HEK293 (cell line): Measurements from ENCODE around the gene OR2AK2.
"Not testable (repeated sequence)": the region's sequence is repeated elsewhere in the genome, so short reads cannot be mapped to it uniquely, and the experiment has no call there.

Source experiments
- CTCF ChIA-PET: fragments of 350-600 bp; formaldehyde crosslinking; extraction: SDS; loops from one replicate; lab custom pipeline; 2021; ENCODE audit warnings: antibody characterized with exemption; lab: Yijun Ruan, JAX
- POLR2A ChIA-PET: fragments of 300-600 bp; formaldehyde crosslinking; extraction: SDS; loops from one replicate; lab custom pipeline; 2020; ENCODE audit warnings: antibody characterized with exemption, inconsistent platforms; lab: Yijun Ruan, JAX
- H3K27ac ChIP-seq: fragments of 200-500 bp; sonication (Bioruptor generic); 2 replicates; pipeline ENCODE4 v1.5.1; 2014; ENCODE audit warnings: low read depth, low read length, control low read depth, inconsistent platforms; ENCODE audit errors: extremely low read depth
- H3K36me3 ChIP-seq, 2 experiments: fragments of 200-500 bp in 1 of 2; sonication (Bioruptor generic) in 1 of 2; 1 replicate in 1 of 2; 2 replicates in 1 of 2; pipeline ENCODE4 v1.5.1; 2014 to 2017; ENCODE audit warnings: inconsistent platforms in 2 of 2, low read length in 2 of 2; ENCODE audit not compliant: control insufficient read depth in 2 of 2, insufficient read depth in 1 of 2
- H3K4me1 ChIP-seq: fragments of 200-500 bp; sonication (Bioruptor generic); 2 replicates; pipeline ENCODE4 v1.5.1; 2014; ENCODE audit warnings: mild to moderate bottlenecking, low read length, inconsistent platforms; ENCODE audit not compliant: control insufficient read depth, insufficient read depth
- H3K4me3 ChIP-seq: 2 replicates; pipeline ENCODE4 v1.5.1; 2011; ENCODE audit warnings: low read depth, mild to moderate bottlenecking, control low read depth, low read length, moderate library complexity
- H3K9me3 ChIP-seq: fragments of 200-500 bp; sonication (Bioruptor generic); 2 replicates; pipeline ENCODE4 v1.5.1; 2014; ENCODE audit warnings: low read depth, low read length, inconsistent platforms; ENCODE audit not compliant: control insufficient read depth, insufficient read depth
- AEBP2 ChIP-seq: fragments of 450-650 bp; formaldehyde crosslinking; IDR thresholded peaks from 2 replicates; pipeline ENCODE4 v1.5.1; 2016; ENCODE audit warnings: missing biosample characterization, missing genetic modification characterization, borderline replicate concordance
- CTCF ChIP-seq: fragments of 450-650 bp; formaldehyde crosslinking; IDR thresholded peaks from 2 replicates; pipeline ENCODE4 v1.5.1; 2016; ENCODE audit warnings: missing biosample characterization, missing genetic modification characterization
- GLIS1 ChIP-seq: fragments of 450-650 bp; formaldehyde crosslinking; IDR thresholded peaks from 2 replicates; pipeline ENCODE4 v1.5.1; 2016; ENCODE audit warnings: missing biosample characterization, missing genetic modification characterization
- HOXD13 ChIP-seq: sonication (generic); formaldehyde crosslinking; IDR thresholded peaks from 2 replicates; pipeline ENCODE4 v1.8.0; 2022; ENCODE audit warnings: missing genetic modification reagents, borderline replicate concordance
- KLF1 ChIP-seq: fragments of 450-650 bp; formaldehyde crosslinking; IDR thresholded peaks from 2 replicates; pipeline ENCODE4 v1.5.1; 2016; ENCODE audit warnings: missing biosample characterization, missing genetic modification characterization
- MYNN ChIP-seq: fragments of 450-650 bp; formaldehyde crosslinking; IDR thresholded peaks from 2 replicates; pipeline ENCODE4 v1.5.1; 2016; ENCODE audit warnings: missing biosample characterization, missing genetic modification characterization, borderline replicate concordance
- SP2 ChIP-seq: fragments of 450-650 bp; formaldehyde crosslinking; IDR thresholded peaks from 2 replicates; pipeline ENCODE4 v1.5.1; 2016; ENCODE audit warnings: missing biosample characterization, missing genetic modification characterization
- ZBTB20 ChIP-seq: fragments of 450-650 bp; formaldehyde crosslinking; IDR thresholded peaks from 2 replicates; pipeline ENCODE4 v1.5.1; 2016; ENCODE audit warnings: missing biosample characterization, missing genetic modification characterization
- ZBTB21 ChIP-seq: fragments of 450-650 bp; formaldehyde crosslinking; IDR thresholded peaks from 2 replicates; pipeline ENCODE4 v1.5.1; 2017; ENCODE audit warnings: missing biosample characterization, missing genetic modification characterization
- ZBTB26 ChIP-seq: fragments of 450-650 bp; formaldehyde crosslinking; optimal IDR thresholded peaks from 2 replicates; pipeline ENCODE3; 2016; ENCODE audit warnings: missing biosample characterization, mild to moderate bottlenecking, missing genetic modification characterization
- ZBTB8A ChIP-seq: fragments of 450-650 bp; formaldehyde crosslinking; IDR thresholded peaks from 2 replicates; pipeline ENCODE4 v1.5.1; 2016; ENCODE audit warnings: missing biosample characterization, missing genetic modification characterization
- ZIC2 ChIP-seq: fragments of 450-650 bp; formaldehyde crosslinking; IDR thresholded peaks from 2 replicates; pipeline ENCODE4 v1.5.1; 2016; ENCODE audit warnings: missing biosample characterization, missing genetic modification characterization
- ZNF112 ChIP-seq: fragments of 450-650 bp; formaldehyde crosslinking; IDR thresholded peaks from 2 replicates; pipeline ENCODE4 v1.5.0; 2017; ENCODE audit warnings: missing biosample characterization, missing genetic modification characterization
- ZNF23 ChIP-seq: fragments of 450-650 bp; formaldehyde crosslinking; IDR thresholded peaks from 2 replicates; pipeline ENCODE4 v1.5.1; 2016; ENCODE audit warnings: missing biosample characterization, missing genetic modification characterization, borderline replicate concordance
- ZNF302 ChIP-seq: fragments of 450-650 bp; formaldehyde crosslinking; IDR thresholded peaks from 2 replicates; pipeline ENCODE4 v1.5.1; 2016; ENCODE audit warnings: missing biosample characterization, missing genetic modification characterization, low read depth
- ZNF335 ChIP-seq: fragments of 450-650 bp; formaldehyde crosslinking; conservative IDR thresholded peaks from 2 replicates; pipeline ENCODE4 v1.5.1; 2016; ENCODE audit warnings: missing biosample characterization, missing genetic modification characterization
- ZNF341 ChIP-seq: fragments of 450-650 bp; formaldehyde crosslinking; IDR thresholded peaks from 2 replicates; pipeline ENCODE4; 2016; ENCODE audit warnings: low read depth, missing biosample characterization, missing genetic modification characterization
- ZNF354C ChIP-seq: fragments of 450-650 bp; formaldehyde crosslinking; IDR thresholded peaks from 2 replicates; pipeline ENCODE4 v1.5.1; 2016; ENCODE audit warnings: missing biosample characterization, missing genetic modification characterization, low read depth, borderline replicate concordance
- ZNF366 ChIP-seq: fragments of 450-650 bp; formaldehyde crosslinking; conservative IDR thresholded peaks from 2 replicates; pipeline ENCODE4 v1.5.1; 2016; ENCODE audit warnings: missing biosample characterization, missing genetic modification characterization
- ZNF37A ChIP-seq: fragments of 450-650 bp; IDR thresholded peaks from 2 replicates; pipeline ENCODE4 v1.5.1; 2018; ENCODE audit warnings: missing biosample characterization, missing genetic modification characterization
- ZNF423 ChIP-seq: fragments of 450-650 bp; formaldehyde crosslinking; IDR thresholded peaks from 2 replicates; pipeline ENCODE4 v1.5.1; 2016; ENCODE audit warnings: missing biosample characterization, missing genetic modification characterization
- ZNF514 ChIP-seq: fragments of 450-650 bp; formaldehyde crosslinking; IDR thresholded peaks from 2 replicates; pipeline ENCODE4 v1.5.1; 2016; ENCODE audit warnings: missing biosample characterization, missing genetic modification characterization
- ZNF555 ChIP-seq: fragments of 450-650 bp; formaldehyde crosslinking; conservative IDR thresholded peaks from 2 replicates; pipeline ENCODE4 v1.5.1; 2017; ENCODE audit warnings: missing biosample characterization, mild to moderate bottlenecking, missing genetic modification characterization, inconsistent platforms
- ZNF580 ChIP-seq: fragments of 450-650 bp; formaldehyde crosslinking; IDR thresholded peaks from 2 replicates; pipeline ENCODE4 v1.5.1; 2016; ENCODE audit warnings: missing biosample characterization, missing genetic modification characterization
- ZNF600 ChIP-seq: fragments of 450-650 bp; formaldehyde crosslinking; IDR thresholded peaks from 2 replicates; pipeline ENCODE4 v1.5.1; 2016; ENCODE audit warnings: missing biosample characterization, missing genetic modification characterization
- ZNF654 ChIP-seq: fragments of 450-650 bp; formaldehyde crosslinking; IDR thresholded peaks from 2 replicates; pipeline ENCODE4 v1.5.1; 2016; ENCODE audit warnings: low read depth, missing biosample characterization, missing genetic modification characterization
- ZNF660 ChIP-seq: fragments of 450-650 bp; IDR thresholded peaks from 2 replicates; pipeline ENCODE4 v1.5.1; 2018; ENCODE audit warnings: missing biosample characterization, mild to moderate bottlenecking, missing genetic modification characterization
- ZNF677 ChIP-seq: fragments of 450-650 bp; IDR thresholded peaks from 2 replicates; pipeline ENCODE4 v1.5.0; 2018; ENCODE audit warnings: missing biosample characterization, mild to moderate bottlenecking, missing genetic modification characterization, moderate library complexity

OR2AK2 gene

GRCh38 chr1:247936415-247936814 is 28.6 kb upstream of the OR2AK2 start:
- Histone ChIP-seq H3K27ac (no peak overlapping the region), H3K36me3 (no peaks in the 10 kb centered on the region), H3K9me3 (no peaks in the 10 kb centered on the region), H3K4me3 (no peak overlapping the region), H3K4me1 (no peaks in the 10 kb centered on the region)
- TF ChIP-seq AEBP2 (tag by site-specific recombination) (no peak), ZNF555 (tag by site-specific recombination) (no peak), ZNF112 (tag by site-specific recombination) (no peak), MYNN (tag by site-specific recombination) (no peak), ZNF514 (tag by site-specific recombination) (no peak)
- CTCF ChIA-PET, result interaction anchor here (0.6 kb wide), 1 partner anchor 37 kb away, joined by 3 read pairs; no protein-coding TSS in a partner anchor
- POLR2A ChIA-PET, result no interaction called here

- CTCF ChIA-PET, result interaction anchor here (0.6 to 0.9 kb wide), 7 partner anchors 34 to 261 kb away, joined by 3 to 6 read pairs (median 3); no protein-coding TSS in a partner anchor
- H3K4me1 ChIP-seq, H3K27ac ChIP-seq, H3K36me3 ChIP-seq, POLR2A ChIA-PET, H3K9me3 ChIP-seq: not testable (repeated sequence)
- TF ChIP-seq ZNF654 (peak; percentile 47), ZNF600 (tag by site-specific recombination) (0 out of 2 replicates have a peak, but pooled peaks have one; percentile 29), GLIS1 (tag by site-specific recombination) (peak; percentile 33; the same call in 1 of the 2 replicates), ZIC2 (tag by site-specific recombination) (peak; percentile 17; the same call in 1 of the 2 replicates), ZNF335 (peak; percentile 45; the same call in 1 of the 2 replicates), ZBTB20 (peak; percentile 25; the same call in 1 of the 2 replicates), CTCF (tag by site-specific recombination) (peak; percentile 50), ZNF341 (tag by site-specific recombination) (peak; percentile 18; the same call in 1 of the 2 replicates), ZBTB26 (tag by site-specific recombination) (peak; percentile 38)
- H3K4me3 ChIP-seq, result peak overlapping the region; percentile 50
These were observed 27.9 kb upstream of the OR2AK2 start for GRCh38 chr1:247936965-247937734.

- CTCF ChIA-PET, result no interaction called here
- POLR2A ChIA-PET, result no interaction called here
- Histone ChIP-seq H3K36me3 (no peaks in the 10 kb centered on the region), H3K27ac (no peak overlapping the region), H3K4me3 (no peak overlapping the region), H3K9me3 (no peaks in the 10 kb centered on the region), H3K4me1 (no peaks in the 10 kb centered on the region)
- TF ChIP-seq MYNN (tag by site-specific recombination) (no peak), KLF1 (tag by site-specific recombination) (no peak), ZNF302 (tag by site-specific recombination) (no peak), ZNF423 (tag by site-specific recombination) (no peak), ZNF37A (no peak), ZNF580 (tag by site-specific recombination) (no peak), HOXD13 (CRISPR knock-in tag) (no peak), ZNF23 (tag by site-specific recombination) (no peak), ZNF677 (tag by site-specific recombination) (no peak), ZNF366 (tag by site-specific recombination) (no peak), ZBTB21 (tag by site-specific recombination) (no peak), ZNF660 (tag by site-specific recombination) (no peak), ZNF354C (tag by site-specific recombination) (no peak), SP2 (tag by site-specific recombination) (no peak), ZBTB8A (tag by site-specific recombination) (no peak)
These were observed 22.4 kb upstream of the OR2AK2 start for GRCh38 chr1:247942624-247943023.
